OCI-LY3 (cell line): ENCODE results near the gene RREB1.

Experiments used
- H2AFZ ChIP-seq: fragments of 200-600, 300-600 bp; shearing (Covaris generic); 2 replicates; pipeline ENCODE4 v1.6.0; 2014; ENCODE audit warnings: antibody characterized with exemption, low read depth, low read length
- H3K27ac ChIP-seq: fragments of 200-600, 300-600 bp; sonication (generic); 2 replicates; pipeline ENCODE4 v1.5.1; 2014; ENCODE audit warnings: mild to moderate bottlenecking, low read length, moderate library complexity, mixed read lengths
- H3K27me3 ChIP-seq: fragments of 200-600, 300-600 bp; sonication (generic); 2 replicates; pipeline ENCODE4 v1.6.1; 2014; ENCODE audit warnings: low read depth, low read length, mixed read lengths
- H3K36me3 ChIP-seq: fragments of 200-600, 300-600 bp; sonication (generic); replicated peaks from 2 replicates; pipeline ENCODE3; 2014; ENCODE audit warnings: low read depth, low read length, mixed read lengths
- H3K4me1 ChIP-seq: fragments of 300-600, 200-600 bp; sonication (generic); 2 replicates; pipeline ENCODE4 v1.6.1; 2014; ENCODE audit warnings: low read length, mixed read lengths
- H3K4me2 ChIP-seq: fragments of 200-600, 300-600 bp; sonication (generic); 2 replicates; pipeline ENCODE4 v1.6.1; 2014; ENCODE audit warnings: low read length, mixed read lengths
- H3K4me3 ChIP-seq: fragments of 300-600, 200-600 bp; sonication (generic); 2 replicates; pipeline ENCODE4 v1.5.1; 2014; ENCODE audit warnings: antibody characterized with exemption, mild to moderate bottlenecking, low read length, moderate library complexity
- H3K79me2 ChIP-seq: fragments of 300-600, 200-600 bp; shearing (Covaris generic); 2 replicates; pipeline ENCODE4 v1.6.1; 2014; ENCODE audit warnings: mild to moderate bottlenecking, low read length, mixed read lengths
- H3K9ac ChIP-seq: fragments of 300-600, 200-600 bp; shearing (Covaris generic); 2 replicates; pipeline ENCODE4 v1.6.0; 2014; ENCODE audit warnings: mild to moderate bottlenecking, low read length, moderate library complexity
- H3K9me3 ChIP-seq: fragments of 200-600, 300-600 bp; shearing (Covaris generic); 2 replicates; pipeline ENCODE4 v1.6.1; 2014; ENCODE audit warnings: low read length, mixed read lengths; ENCODE audit not compliant: insufficient read depth
- H4K20me1 ChIP-seq: fragments of 200-600, 300-600 bp; sonication (generic); 2 replicates; pipeline ENCODE4 v1.6.1; 2016; ENCODE audit warnings: low read length, mixed read lengths; ENCODE audit not compliant: insufficient read depth
- EZH2phosphoT487 ChIP-seq: fragments of 200-600 bp; shearing (Covaris generic); IDR thresholded peaks from 2 replicates; pipeline ENCODE4 v1.6.1; 2018; ENCODE audit warnings: antibody characterized with exemption, mixed run types, low read depth
- TF ChIP-seq, protein P1 (sequence below): fragments of 200-600, 300-600 bp; sonication (generic); IDR thresholded peaks from 2 replicates; pipeline ENCODE4 v1.5.1; 2014; ENCODE audit warnings: antibody characterized with exemption, low read length, low read depth

Gene RREB1

DNA sequence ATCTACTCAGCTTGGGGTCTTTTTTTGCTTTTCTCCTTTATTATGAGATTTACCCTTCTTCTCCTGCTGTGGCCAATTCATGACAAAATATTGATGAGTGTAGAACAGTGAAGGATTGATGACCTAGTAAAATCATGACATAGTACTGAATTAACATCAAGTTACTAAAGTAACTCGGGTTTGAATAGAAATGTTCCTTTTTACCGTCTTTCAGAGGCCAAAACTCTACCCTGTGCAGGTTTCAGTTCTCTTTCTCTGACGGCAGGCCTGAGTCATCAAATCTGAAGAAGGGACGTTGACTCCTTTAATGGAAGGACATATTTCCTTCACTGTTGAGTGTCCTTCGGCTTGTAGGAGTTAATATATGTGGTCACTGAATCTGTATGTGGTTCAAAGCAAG, 80.7 kb downstream of the RREB1 start:
- Histone ChIP-seq H3K79me2 (peaks cover 7% of the 10 kb centered on the region; the same call in 1 of the 2 replicates), H3K4me1 (peaks cover 36% of the 10 kb centered on the region), H3K27me3 (no peaks in the 10 kb centered on the region), H3K4me2 (peak overlapping the region; percentile 79), H3K9me3 (no peaks in the 10 kb centered on the region), H3K27ac (peak overlapping the region; percentile 72), H3K9ac (no peak overlapping the region), H2AFZ (no peak overlapping the region), H3K36me3 (peaks cover 51% of the 10 kb centered on the region), H3K4me3 (0 out of 2 replicates have a peak overlapping the region, but pooled peaks have one; percentile 16), H4K20me1 (peaks cover 4% of the 10 kb centered on the region; the same call in 1 of the 2 replicates)
- no peak for TF ChIP-seq EZH2phosphoT487
- TF ChIP-seq, protein P1, sequence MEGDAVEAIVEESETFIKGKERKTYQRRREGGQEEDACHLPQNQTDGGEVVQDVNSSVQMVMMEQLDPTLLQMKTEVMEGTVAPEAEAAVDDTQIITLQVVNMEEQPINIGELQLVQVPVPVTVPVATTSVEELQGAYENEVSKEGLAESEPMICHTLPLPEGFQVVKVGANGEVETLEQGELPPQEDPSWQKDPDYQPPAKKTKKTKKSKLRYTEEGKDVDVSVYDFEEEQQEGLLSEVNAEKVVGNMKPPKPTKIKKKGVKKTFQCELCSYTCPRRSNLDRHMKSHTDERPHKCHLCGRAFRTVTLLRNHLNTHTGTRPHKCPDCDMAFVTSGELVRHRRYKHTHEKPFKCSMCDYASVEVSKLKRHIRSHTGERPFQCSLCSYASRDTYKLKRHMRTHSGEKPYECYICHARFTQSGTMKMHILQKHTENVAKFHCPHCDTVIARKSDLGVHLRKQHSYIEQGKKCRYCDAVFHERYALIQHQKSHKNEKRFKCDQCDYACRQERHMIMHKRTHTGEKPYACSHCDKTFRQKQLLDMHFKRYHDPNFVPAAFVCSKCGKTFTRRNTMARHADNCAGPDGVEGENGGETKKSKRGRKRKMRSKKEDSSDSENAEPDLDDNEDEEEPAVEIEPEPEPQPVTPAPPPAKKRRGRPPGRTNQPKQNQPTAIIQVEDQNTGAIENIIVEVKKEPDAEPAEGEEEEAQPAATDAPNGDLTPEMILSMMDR: no peak

DNA sequence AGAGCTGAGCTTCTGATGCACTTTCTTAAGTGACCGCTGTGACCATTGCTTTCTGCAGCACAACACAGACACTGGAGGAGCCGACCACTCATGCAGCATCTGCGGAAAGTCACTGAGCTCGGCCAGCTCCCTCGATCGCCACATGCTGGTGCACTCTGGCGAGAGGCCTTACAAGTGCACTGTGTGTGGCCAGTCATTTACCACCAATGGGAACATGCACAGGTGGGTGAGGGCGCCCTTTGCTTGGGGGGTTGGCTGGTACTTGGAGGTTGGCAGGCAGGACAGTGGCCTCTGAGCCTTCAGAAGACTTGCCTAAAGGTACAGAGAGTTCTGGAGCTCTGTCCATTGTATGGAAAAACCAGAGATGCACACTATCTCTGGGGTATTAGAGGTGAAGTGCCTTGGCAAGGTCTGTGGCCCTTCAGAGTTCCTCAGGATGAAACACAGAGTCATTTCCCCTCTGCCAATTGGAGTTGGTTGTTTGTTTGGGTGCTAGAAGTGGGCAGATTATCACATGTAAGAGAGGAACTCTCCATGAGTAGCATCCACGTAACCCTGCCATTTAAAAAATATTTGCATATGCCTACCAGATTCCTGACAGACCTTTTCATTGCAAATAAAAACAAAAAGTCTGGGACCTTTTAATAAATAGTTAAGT, 81.5 kb downstream of the RREB1 start:
- Histone ChIP-seq H3K27ac (peak overlapping the region; percentile 72), H3K9me3 (no peaks in the 10 kb centered on the region), H3K9ac (no peak overlapping the region), H3K79me2 (peaks cover 7% of the 10 kb centered on the region; the same call in 1 of the 2 replicates), H3K4me2 (peak overlapping the region; percentile 79), H2AFZ (no peak overlapping the region), H3K4me3 (0 out of 2 replicates have a peak overlapping the region, but pooled peaks have one; percentile 16), H4K20me1 (peaks cover 4% of the 10 kb centered on the region; the same call in 1 of the 2 replicates), H3K4me1 (peaks cover 37% of the 10 kb centered on the region), H3K36me3 (peaks cover 51% of the 10 kb centered on the region), H3K27me3 (no peaks in the 10 kb centered on the region)
- TF ChIP-seq, protein P1: no peak
- TF ChIP-seq EZH2phosphoT487: no peak

DNA sequence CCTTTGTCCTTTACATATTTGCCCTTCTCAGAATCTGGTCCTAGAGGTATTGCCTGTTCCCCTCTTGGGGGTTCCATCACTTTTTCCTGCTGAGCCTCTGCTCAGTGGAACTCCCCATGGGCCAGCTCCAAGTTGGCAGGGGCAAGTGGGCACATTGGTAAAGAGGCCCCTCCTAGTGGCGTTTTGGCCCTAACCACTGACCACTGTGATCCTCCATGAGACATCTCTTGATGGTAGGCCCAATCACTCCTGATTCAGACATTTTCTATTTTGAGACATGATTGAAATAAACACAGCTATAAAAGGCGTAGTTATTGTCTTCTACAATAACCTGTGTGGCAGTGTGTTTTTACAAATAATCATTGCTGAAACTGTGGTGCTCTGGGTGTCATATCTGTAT, 83.0 kb downstream of the RREB1 start:
- no peak overlapping the region for H3K9ac ChIP-seq
- peaks cover 37% of the 10 kb centered on the region for H3K4me1 ChIP-seq
- peaks cover 7% of the 10 kb centered on the region; the same call in 1 of the 2 replicates for H3K79me2 ChIP-seq
- H3K27ac ChIP-seq: no peak overlapping the region
- peaks cover 2% of the 10 kb centered on the region for H4K20me1 ChIP-seq
- TF ChIP-seq, protein P1: no peak
- no peak for TF ChIP-seq EZH2phosphoT487
- H3K4me3 ChIP-seq: no peak overlapping the region
- H3K9me3 ChIP-seq: no peaks in the 10 kb centered on the region
- no peaks in the 10 kb centered on the region for H3K27me3 ChIP-seq
- no peak overlapping the region for H2AFZ ChIP-seq
- peaks cover 48% of the 10 kb centered on the region for H3K36me3 ChIP-seq
- H3K4me2 ChIP-seq: no peak overlapping the region

DNA sequence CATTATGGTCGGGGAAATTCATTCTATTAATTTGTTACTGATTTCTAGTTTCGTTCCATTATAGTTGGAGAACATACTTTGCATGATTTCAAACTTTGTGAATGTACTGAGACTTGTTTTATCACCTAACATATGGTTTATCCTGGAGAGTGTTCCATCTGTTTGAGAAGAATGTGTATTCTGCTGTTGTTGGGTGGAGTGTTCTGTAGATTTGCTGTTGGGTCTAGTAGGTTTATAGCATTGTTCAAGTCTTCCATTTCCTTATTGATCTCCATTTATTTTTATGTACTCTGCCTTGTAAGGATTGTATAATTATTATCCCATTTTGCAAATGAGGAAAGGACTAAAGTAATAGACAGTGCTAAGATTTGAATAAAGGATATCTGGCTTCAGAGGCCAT, 85.4 kb downstream of the RREB1 start:
- Histone ChIP-seq H3K9me3 (no peaks in the 10 kb centered on the region), H3K36me3 (peaks cover 36% of the 10 kb centered on the region), H4K20me1 (no peaks in the 10 kb centered on the region; the same call in 1 of the 2 replicates), H3K4me3 (no peak overlapping the region), H3K4me2 (peak overlapping the region; percentile 14; the same call in 1 of the 2 replicates), H3K27me3 (no peaks in the 10 kb centered on the region), H3K4me1 (peaks cover 27% of the 10 kb centered on the region), H3K9ac (no peak overlapping the region), H3K79me2 (no peaks in the 10 kb centered on the region), H3K27ac (no peak overlapping the region), H2AFZ (no peak overlapping the region)
- TF ChIP-seq, protein P1: no peak
- no peak for TF ChIP-seq EZH2phosphoT487
